ENCODE data around the gene PTPN11.
"Not testable (repeated sequence)": the region's sequence is repeated elsewhere in the genome, so short reads cannot be mapped to it uniquely, and the experiment has no call there.

The PTPN11 gene

GRCh38 chr12:112418608-112419296, at the start of gene PTPN11:
PTPN11 (plus strand) TSS chr12:112418947; CDS start chr12:112419112, 165 bp downstream.
- peak; percentile 88 for DNase-seq

GRCh38 chr12:112370199-112370598, 48.5 kb upstream of the PTPN11 start:
- DNase-seq, result no peak

GRCh38 chr12:112370868-112371510, 47.8 kb upstream of the PTPN11 start:
- DNase-seq, result no peak

GRCh38 chr12:112374166-112374740, 44.5 kb upstream of the PTPN11 start:
- no peak for DNase-seq

GRCh38 chr12:112375105-112375504, 43.6 kb upstream of the PTPN11 start:
- DNase-seq, result no peak

GRCh38 chr12:112380663-112381405, 37.9 kb upstream of the PTPN11 start:
- DNase-seq, result no peak

- peak; percentile 55 for DNase-seq
Observed at GRCh38 chr12:112381406-112381882, 37.3 kb upstream of the PTPN11 start.

GRCh38 chr12:112381883-112382796, 36.6 kb upstream of the PTPN11 start, which contains the start of gene HECTD4:
HECTD4 (minus strand) TSS chr12:112382431; CDS start chr12:112382128, 303 bp downstream.
- DNase-seq, result peak; percentile 97

GRCh38 chr12:112382866-112383265, 35.9 kb upstream of the PTPN11 start:
- DNase-seq, result no peak

- DNase-seq, result peak; percentile 85
Observed at GRCh38 chr12:112386726-112387125, 32.0 kb upstream of the PTPN11 start.

- DNase-seq, result no peak
Observed at GRCh38 chr12:112389228-112389627, 29.5 kb upstream of the PTPN11 start.

- DNase-seq, result not testable (repeated sequence)
Observed at GRCh38 chr12:112389922-112390654, 28.7 kb upstream of the PTPN11 start.

GRCh38 chr12:112393328-112393727, 25.4 kb upstream of the PTPN11 start:
- no peak for DNase-seq

- DNase-seq, result no peak
Observed at GRCh38 chr12:112401054-112401453, 17.7 kb upstream of the PTPN11 start.

GRCh38 chr12:112401903-112402498, 16.7 kb upstream of the PTPN11 start:
- DNase-seq, result no peak

- no peak for DNase-seq
Observed at GRCh38 chr12:112406519-112407488, 11.9 kb upstream of the PTPN11 start.

GRCh38 chr12:112407683-112408082, 11.1 kb upstream of the PTPN11 start:
- not testable (repeated sequence) for DNase-seq

GRCh38 chr12:112408621-112409020, 10.1 kb upstream of the PTPN11 start:
- DNase-seq, result peak; percentile 48

GRCh38 chr12:112409064-112409905, 9.5 kb upstream of the PTPN11 start, which contains the start of gene RPL6:
RPL6 (minus strand) TSS chr12:112409605; CDS start chr12:112408656, 949 bp downstream.
- DNase-seq, result peak; percentile 99

Measured in hematopoietic multipotent progenitor cell treated with erythropoietin and hydrocortisone succinate and interleukin-3 and kit ligand, for 6 days (in vitro differentiated cells).